VCaP (cell line): ENCODE measurements around the gene ROPN1L.

Source experiments
- H3K27ac ChIP-seq: fragments of 450-650 bp; 2 replicates; pipeline ENCODE4 v1.5.1; 2017
- CTCF ChIP-seq: fragments of 450-650 bp; conservative IDR thresholded peaks from 2 replicates; pipeline ENCODE4 v1.5.1; 2017; ENCODE audit warnings: mild to moderate bottlenecking, moderate library complexity

Gene ROPN1L

GRCh38 chr5:10452768-10453331 is 11.2 kb downstream of the ROPN1L start:
- TF ChIP-seq CTCF, result peak; percentile 85
- H3K27ac ChIP-seq, result peak overlapping the region; percentile 22; the same call in 1 of the 2 replicates

GRCh38 chr5:10453545-10453944 is 11.9 kb downstream of the ROPN1L start:
- no peak for TF ChIP-seq CTCF
- H3K27ac ChIP-seq, result peak overlapping the region; percentile 22; the same call in 1 of the 2 replicates

- H3K27ac ChIP-seq, result no peak overlapping the region
- no peak for TF ChIP-seq CTCF
Observed at GRCh38 chr5:10454591-10455276, 13.1 kb downstream of the ROPN1L start.

- no peak overlapping the region; the same call in 1 of the 2 replicates for H3K27ac ChIP-seq
- no peak for TF ChIP-seq CTCF
Observed at GRCh38 chr5:10455277-10455670, 13.6 kb downstream of the ROPN1L start.

- TF ChIP-seq CTCF, result no peak
- peak overlapping the region; percentile 75 for H3K27ac ChIP-seq
Observed at GRCh38 chr5:10456583-10457420, 15.1 kb downstream of the ROPN1L start.

GRCh38 chr5:10457682-10458574 is 16.2 kb downstream of the ROPN1L start:
- H3K27ac ChIP-seq, result peak overlapping the region; percentile 75
- TF ChIP-seq CTCF, result peak; percentile 50
